Tibial nerve (tissue), 4 donors: ENCODE results near the gene SLC25A1. TPM values are rescaled to one million over a fixed set of nuclear protein-coding genes. Genes with fewer than 3 reads are reported as not detected.

Experiments used
- DNase-seq, 2 donors: peaks; one replicate each; pipeline ENCODE4 v3.0.0-alpha.2; 2019; ENCODE audit warnings: low spot score in 2 of 2
- H3K27ac ChIP-seq, 4 donors: fragments of 200-600 bp; sonication (generic) in 3 of 4; one replicate each; pipeline ENCODE4 v1.5.1; 2017 to 2019; ENCODE audit warnings: mild to moderate bottlenecking in 1 of 4
- H3K27me3 ChIP-seq, 2 donors: fragments of 200-600 bp; sonication (generic) in 1 of 2; one replicate each; pipeline versions ENCODE4 v1.5.1 to v1.6.0; 2017 to 2019
- H3K36me3 ChIP-seq, 3 donors: fragments of 200-600 bp; sonication (generic); one replicate each; pipeline ENCODE4 v1.5.1; 2018 to 2019
- H3K4me1 ChIP-seq, 4 donors: fragments of 200-600 bp; sonication (generic) in 3 of 4; one replicate each; pipeline ENCODE4 v1.5.1; 2017 to 2019
- H3K4me3 ChIP-seq, 4 donors: fragments of 200-600 bp; sonication (generic) in 3 of 4; one replicate each; pipeline ENCODE4 v1.5.1; 2017 to 2019; ENCODE audit warnings: mild to moderate bottlenecking in 1 of 4, moderate library complexity in 1 of 4
- H3K9me3 ChIP-seq, 4 donors: fragments of 200-600 bp; sonication (generic) in 3 of 4; one replicate each; pipeline ENCODE4 v1.5.1; 2017 to 2019
- CTCF ChIP-seq, 5 experiments: fragments of 200-600 bp in 3 of 5; fragments of 450-650 bp in 2 of 5; sonication (generic) in 3 of 5; IDR thresholded peaks; one replicate each; pipeline ENCODE4 v1.5.1; 2016 to 2019; ENCODE audit warnings: antibody characterized with exemption in 5 of 5, mild to moderate bottlenecking in 3 of 5, moderate library complexity in 2 of 5
- EP300 ChIP-seq, 2 donors: sonication (generic); formaldehyde crosslinking; IDR thresholded peaks; one replicate each; pipeline ENCODE4 v1.6.1; 2017; ENCODE audit warnings: antibody characterized with exemption in 2 of 2, mild to moderate bottlenecking in 1 of 2
- POLR2A ChIP-seq, 2 donors: fragments of 450-650 bp; IDR thresholded peaks; one replicate each; pipeline ENCODE4 v1.6.1; 2017; ENCODE audit warnings: antibody characterized with exemption in 2 of 2, mild to moderate bottlenecking in 2 of 2, moderate library complexity in 2 of 2
- WGBS, 2 donors: methylation state at CpG; one replicate each; pipeline ENCODE4 v1.1.5; 2018; 5-methylcytosine and 5-hydroxymethylcytosine counted together
- total RNA-seq, 4 donors: library from RNA; depleted of rRNA; stranded (reverse); fragments of >200 nt; gene quantifications; one replicate each; pipeline ENCODE4 v1.1.0, GENCODE V29; 2016

The SLC25A1 gene
- total RNA-seq, 4 donors from 2014 or later = 46.9 to 100 (median 86.2) TPM

- Histone ChIP-seq H3K27me3 (peaks cover 0 to 56% of the 10 kb centered on the region in 2 donors), H3K4me3 (no peak overlapping the region), H3K4me1 (peaks cover 0 to 18% (median 4%) of the 10 kb centered on the region in 4 donors), H3K27ac (no peak overlapping the region), H3K36me3 (no peaks in the 10 kb centered on the region), H3K9me3 (peaks cover 0 to 5% (median 0%) of the 10 kb centered on the region in 4 donors)
- 52% methylated on average over 8 to 10 of the region's 10 CpGs for WGBS, 2 donors
- TF ChIP-seq POLR2A (IDR thresholded peaks at IDR 0.05) (no peak), EP300 (IDR thresholded peaks at IDR 0.05) (no peak)
- no peak for DNase-seq
Measured at GRCh38 chr22:19151329-19152191, 27.0 kb downstream of the SLC25A1 start.

- 12 to 15% methylated on average over 26 to 43 of the region's 68 CpGs for WGBS, 2 donors
- no peak for TF ChIP-seq POLR2A (IDR thresholded peaks at IDR 0.05)
- TF ChIP-seq EP300 (IDR thresholded peaks at IDR 0.05) = no peak
- TF ChIP-seq CTCF (IDR thresholded peaks at IDR 0.05) = no peak
- no peak overlapping the region for H3K4me3 ChIP-seq
Measured at GRCh38 chr22:19150482-19151328, 27.8 kb downstream of the SLC25A1 start.

GRCh38 chr22:19149991-19150390 lies 28.5 kb downstream of the SLC25A1 start, which contains the start of gene GSC2:
Gene GSC2 (minus strand): TSS chr22:19150292. CDS start chr22:19150283, 9 bp downstream.
- Histone ChIP-seq H3K9me3 (peaks cover 0 to 5% (median 0%) of the 10 kb centered on the region in 4 donors), H3K36me3 (no peaks in the 10 kb centered on the region), H3K4me3 (peak within 1 kb of the TSS in 3 of 4 donors; percentile 2 to 40 (median 12)), H3K27me3 (peaks cover 0 to 56% of the 10 kb centered on the region in 2 donors), H3K27ac (no peak within 1 kb of the TSS), H3K4me1 (peaks cover 0 to 18% (median 4%) of the 10 kb centered on the region in 4 donors)
- DNase-seq = no peak
- no peak for TF ChIP-seq EP300 (IDR thresholded peaks at IDR 0.05)
- no peak for TF ChIP-seq CTCF (IDR thresholded peaks at IDR 0.05)
- no peak for TF ChIP-seq POLR2A (IDR thresholded peaks at IDR 0.05)
- 0% methylated on average over 1 of the region's 59 CpGs; no CpG with 5 or more reads in 1 of the 2 donors for WGBS, 2 donors

More at GRCh38 chr22:19150482-19151328, 27.8 kb downstream of the SLC25A1 start:
- Histone ChIP-seq H3K27me3 (peaks cover 0 to 56% of the 10 kb centered on the region in 2 donors), H3K4me1 (peaks cover 0 to 18% (median 4%) of the 10 kb centered on the region in 4 donors), H3K9me3 (peaks cover 0 to 5% (median 0%) of the 10 kb centered on the region in 4 donors), H3K36me3 (no peaks in the 10 kb centered on the region), H3K27ac (no peak overlapping the region)
- no peak for DNase-seq

- Histone ChIP-seq H3K4me3 (peak overlapping the region in 3 of 4 donors; percentile 2 to 40 (median 12)), H3K27me3 (peaks cover 0 to 56% of the 10 kb centered on the region in 2 donors)
- WGBS, 2 donors = 1 to 3% methylated on average over 35 to 61 of the region's 92 CpGs
Measured at GRCh38 chr22:19149047-19149883, 29.3 kb downstream of the SLC25A1 start.

More at GRCh38 chr22:19149047-19149883, 29.3 kb downstream of the SLC25A1 start:
- H3K4me1 ChIP-seq = peaks cover 0 to 18% (median 4%) of the 10 kb centered on the region in 4 donors
- no peak for DNase-seq
- H3K9me3 ChIP-seq = peaks cover 0 to 5% (median 0%) of the 10 kb centered on the region in 4 donors
- no peaks in the 10 kb centered on the region for H3K36me3 ChIP-seq
- no peak overlapping the region for H3K27ac ChIP-seq
- TF ChIP-seq CTCF (IDR thresholded peaks at IDR 0.05) = no peak
- TF ChIP-seq POLR2A (IDR thresholded peaks at IDR 0.05) = no peak
- no peak for TF ChIP-seq EP300 (IDR thresholded peaks at IDR 0.05)
